Ovary (tissue), 3 donors: ENCODE measurements around the gene TECPR2.
"Not testable (repeated sequence)": the region's sequence is repeated elsewhere in the genome, so short reads cannot be mapped to it uniquely, and the experiment has no call there.

Experiments
- CTCF ChIP-seq, 3 donors: fragments of 450-650 bp in 2 of 3; fragments of 200-600 bp in 1 of 3; IDR thresholded peaks; one replicate each; pipeline versions ENCODE4 v1.5.1 to v1.8.0; 2016 to 2022; ENCODE audit warnings: antibody characterized with exemption in 3 of 3, mild to moderate bottlenecking in 1 of 3
- EP300 ChIP-seq: sonication (generic); formaldehyde crosslinking; IDR thresholded peaks from one replicate; pipeline ENCODE4 v1.6.1; 2017; ENCODE audit warnings: antibody characterized with exemption
- POLR2A ChIP-seq: fragments of 450-650 bp; IDR thresholded peaks from one replicate; pipeline ENCODE4 v1.6.1; 2017; ENCODE audit warnings: antibody characterized with exemption, mild to moderate bottlenecking, moderate library complexity
- donor health status: DM: no; HTN: no; CAD: no.

- not testable (repeated sequence) for TF ChIP-seq CTCF (IDR thresholded peaks at IDR 0.05); EP300; POLR2A
Measured at GRCh38 chr14:102519709-102520108, 157.0 kb downstream of the TECPR2 start.
